Measurements from ENCODE around the gene NEURL1. TPM values are rescaled to one million over a fixed set of nuclear protein-coding genes. Genes with fewer than 3 reads are reported as not detected.

The NEURL1 gene
- total and polyA plus RNA-seq, 8 donors, result 0.89 to 136 (median 3.0) TPM

DNA sequence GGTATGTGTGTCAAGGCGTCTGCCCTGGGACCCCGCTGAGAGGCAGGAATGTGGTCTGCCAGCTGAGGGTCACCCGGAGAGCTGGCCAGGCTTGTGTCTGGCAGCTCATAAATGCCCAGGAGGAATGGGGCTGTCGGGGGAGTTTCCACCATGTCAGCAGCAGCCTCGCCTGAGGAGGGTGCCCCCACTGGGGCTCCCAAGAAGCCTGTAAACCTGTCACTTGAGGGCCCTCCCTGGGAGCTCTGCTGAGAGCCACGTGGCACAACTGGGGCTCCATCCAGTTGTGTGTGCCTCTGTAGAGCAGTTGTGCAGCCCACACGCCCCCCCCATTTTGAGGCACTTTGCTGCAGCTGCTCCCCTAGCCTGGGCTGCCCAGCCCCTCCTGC is 70.6 kb downstream of the NEURL1 start:
- 27 to 72% (median 68%) methylated on average over 2 to 7 of the region's 7 CpGs for WGBS, 5 donors
- no peak for DNase-seq
- H3K9me3 ChIP-seq, result peaks cover 0 to 5% (median 2%) of the 10 kb centered on the region in 4 donors
- intact Hi-C loops (cut with DNase I; ENCODE audit: low total_unique reads), result no loop called here
- TF ChIP-seq, protein P1, sequence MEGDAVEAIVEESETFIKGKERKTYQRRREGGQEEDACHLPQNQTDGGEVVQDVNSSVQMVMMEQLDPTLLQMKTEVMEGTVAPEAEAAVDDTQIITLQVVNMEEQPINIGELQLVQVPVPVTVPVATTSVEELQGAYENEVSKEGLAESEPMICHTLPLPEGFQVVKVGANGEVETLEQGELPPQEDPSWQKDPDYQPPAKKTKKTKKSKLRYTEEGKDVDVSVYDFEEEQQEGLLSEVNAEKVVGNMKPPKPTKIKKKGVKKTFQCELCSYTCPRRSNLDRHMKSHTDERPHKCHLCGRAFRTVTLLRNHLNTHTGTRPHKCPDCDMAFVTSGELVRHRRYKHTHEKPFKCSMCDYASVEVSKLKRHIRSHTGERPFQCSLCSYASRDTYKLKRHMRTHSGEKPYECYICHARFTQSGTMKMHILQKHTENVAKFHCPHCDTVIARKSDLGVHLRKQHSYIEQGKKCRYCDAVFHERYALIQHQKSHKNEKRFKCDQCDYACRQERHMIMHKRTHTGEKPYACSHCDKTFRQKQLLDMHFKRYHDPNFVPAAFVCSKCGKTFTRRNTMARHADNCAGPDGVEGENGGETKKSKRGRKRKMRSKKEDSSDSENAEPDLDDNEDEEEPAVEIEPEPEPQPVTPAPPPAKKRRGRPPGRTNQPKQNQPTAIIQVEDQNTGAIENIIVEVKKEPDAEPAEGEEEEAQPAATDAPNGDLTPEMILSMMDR (IDR thresholded peaks at IDR 0.05), result no peak
- TF ChIP-seq POLR2AphosphoS5 (IDR thresholded peaks at IDR 0.05) (no peak), EP300 (IDR thresholded peaks at IDR 0.05) (no peak), POLR2A (IDR thresholded peaks at IDR 0.05) (no peak)
- H3K4me1 ChIP-seq, result no peaks in the 10 kb centered on the region
- H3K36me3 ChIP-seq, result no peaks in the 10 kb centered on the region
- peaks cover 0 to 4% (median 0%) of the 10 kb centered on the region in 3 donors for H3K27me3 ChIP-seq
- H3K4me3 ChIP-seq, result no peak overlapping the region
- no peak overlapping the region for H3K27ac ChIP-seq

DNA sequence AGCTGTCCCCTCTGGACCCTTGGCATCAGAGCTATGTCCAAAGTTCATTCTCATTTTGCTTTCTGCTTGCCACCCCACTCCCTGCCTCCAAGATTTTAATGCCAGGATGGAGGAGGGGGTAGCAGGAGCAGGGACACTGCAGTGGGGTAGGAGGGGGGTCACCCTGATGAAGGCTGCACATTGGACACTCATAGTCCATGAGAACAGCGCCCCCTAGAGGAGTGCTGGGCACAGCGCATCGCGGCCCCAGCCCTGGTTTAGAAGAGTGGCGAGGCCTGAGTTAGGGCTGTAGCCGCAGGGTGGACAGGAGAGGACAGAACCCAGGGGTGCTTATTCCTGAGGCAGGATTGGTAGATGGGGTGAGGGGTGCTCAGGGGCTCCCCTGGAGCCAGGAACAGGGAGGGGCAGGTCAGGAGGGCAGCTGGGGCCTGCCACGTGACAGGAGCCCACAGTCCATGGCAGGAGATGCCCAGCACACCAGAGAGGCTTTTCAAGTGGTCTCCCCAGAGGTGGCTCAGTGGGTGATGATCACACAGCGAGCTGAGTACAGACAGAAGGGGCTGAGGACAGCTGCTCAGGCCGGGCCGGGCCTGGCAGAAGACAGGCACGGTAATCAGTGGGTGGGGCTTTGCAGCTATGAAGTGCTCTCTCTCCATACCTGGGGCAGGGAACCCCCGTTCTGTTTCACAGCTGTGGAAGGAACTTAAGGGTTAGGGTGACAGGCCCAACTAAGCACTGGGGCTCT is 71.4 kb downstream of the NEURL1 start:
- H3K36me3 ChIP-seq, result no peaks in the 10 kb centered on the region
- H3K4me1 ChIP-seq, result no peaks in the 10 kb centered on the region
- no peak overlapping the region for H3K27ac ChIP-seq
- no peak overlapping the region for H3K4me3 ChIP-seq
- no peaks in the 10 kb centered on the region for H3K27me3 ChIP-seq
- intact Hi-C loops (cut with DNase I; ENCODE audit: low total_unique reads), result no loop called here
- no peak for DNase-seq
- no peak for TF ChIP-seq POLR2A (IDR thresholded peaks at IDR 0.05)
- no peak for TF ChIP-seq POLR2AphosphoS5 (IDR thresholded peaks at IDR 0.05)
- TF ChIP-seq EP300 (IDR thresholded peaks at IDR 0.05), result no peak
- TF ChIP-seq, protein P1 (IDR thresholded peaks at IDR 0.05), result peak in 3 of 7 experiments; percentile 9 to 45 (median 35)
- H3K9me3 ChIP-seq, result peaks cover 0 to 5% (median 2%) of the 10 kb centered on the region in 4 donors
- 47 to 67% (median 57%) methylated on average over 11 to 12 of the region's 12 CpGs for WGBS, 5 donors

DNA sequence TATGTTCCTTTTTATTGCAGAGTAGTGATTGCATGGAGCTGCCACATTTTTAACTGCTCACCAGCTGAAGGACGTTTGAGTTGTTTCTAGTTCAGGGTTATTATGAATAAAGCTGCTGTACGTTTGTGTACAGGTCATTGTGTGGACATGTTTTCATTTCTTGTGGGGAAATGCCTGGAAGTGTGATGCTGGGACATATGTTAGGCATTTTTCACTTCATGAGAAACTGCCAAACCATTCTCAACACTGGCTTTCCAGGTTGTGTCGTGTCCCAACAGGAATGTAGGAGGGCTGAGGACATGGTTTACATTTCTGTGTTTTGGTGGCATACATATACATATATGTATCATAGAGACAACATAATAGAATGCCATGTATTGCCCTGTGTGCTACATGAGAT is 73.0 kb downstream of the NEURL1 start:
- no peak for DNase-seq
- no peaks in the 10 kb centered on the region for H3K36me3 ChIP-seq
- intact Hi-C loops (cut with DNase I; ENCODE audit: low total_unique reads), result no loop called here
- H3K27me3 ChIP-seq, result no peaks in the 10 kb centered on the region
- 58 to 72% (median 61%) methylated on average over 3 of the region's 3 CpGs for WGBS, 5 donors
- H3K4me3 ChIP-seq, result no peak overlapping the region
- no peaks in the 10 kb centered on the region for H3K4me1 ChIP-seq
- TF ChIP-seq POLR2A (IDR thresholded peaks at IDR 0.05), result no peak
- TF ChIP-seq, protein P1 (IDR thresholded peaks at IDR 0.05), result no peak
- TF ChIP-seq EP300 (IDR thresholded peaks at IDR 0.05), result no peak
- TF ChIP-seq POLR2AphosphoS5 (IDR thresholded peaks at IDR 0.05), result no peak
- no peak overlapping the region for H3K27ac ChIP-seq
- H3K9me3 ChIP-seq, result no peaks in the 10 kb centered on the region

DNA sequence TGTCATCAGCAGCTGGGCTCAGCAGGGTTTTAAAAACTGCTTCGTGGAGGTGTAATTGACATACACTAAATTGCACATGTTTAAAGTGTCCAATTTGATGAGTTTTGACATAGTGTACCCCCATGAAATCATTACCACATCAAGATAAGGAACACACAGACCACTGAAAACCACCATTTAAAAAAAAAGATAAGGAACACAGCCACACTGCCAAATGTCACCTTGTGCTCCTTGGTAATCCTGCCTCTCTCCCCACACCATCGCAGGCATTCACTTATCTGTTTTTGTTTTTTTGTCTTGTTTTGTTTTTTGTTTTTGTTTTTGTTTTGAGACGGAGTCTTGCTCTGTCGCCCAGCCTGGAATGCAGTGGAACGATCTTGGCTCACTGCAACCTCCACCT is 75.0 kb downstream of the NEURL1 start:
- intact Hi-C loops (cut with DNase I; ENCODE audit: low total_unique reads), result no loop called here
- TF ChIP-seq, protein P1 (IDR thresholded peaks at IDR 0.05), result no peak
- no peak for TF ChIP-seq POLR2AphosphoS5 (IDR thresholded peaks at IDR 0.05)
- no peak for TF ChIP-seq EP300 (IDR thresholded peaks at IDR 0.05)
- TF ChIP-seq POLR2A (IDR thresholded peaks at IDR 0.05), result no peak
- Histone ChIP-seq H3K27me3 (peaks cover 0 to 6% (median 0%) of the 10 kb centered on the region in 3 donors), H3K27ac (no peak overlapping the region), H3K36me3 (no peaks in the 10 kb centered on the region), H3K4me1 (peaks cover 0 to 13% (median 6%) of the 10 kb centered on the region in 4 donors), H3K4me3 (no peak overlapping the region), H3K9me3 (no peaks in the 10 kb centered on the region)
- WGBS, 5 donors, result 91 to 96% (median 93%) methylated on average over 5 of the region's 5 CpGs
- DNase-seq, result no peak

Data from stomach (tissue), 9 donors.